Activated naive CD4-positive, alpha-beta T cell treated with anti-CD3 and anti-CD28 coated beads for 36 hours (primary cell): ENCODE data around the gene PFKFB2. TPM values are rescaled to one million over a fixed set of nuclear protein-coding genes. Genes with fewer than 3 reads are reported as not detected.
A peak's percentile ranks its signal among the peaks of the same experiment; 100 is the strongest.

Experiments used
- CTCF ChIA-PET: fragments of 350-600 bp; sonication (Branson Sonifier 250); formaldehyde crosslinking; loops from one replicate; lab custom pipeline; 2021; ENCODE audit warnings: antibody characterized with exemption; lab: Charles Lee
- DNase-seq: peaks from one replicate; pipeline ENCODE4 v3.0.0-alpha.2; 2020
- H3K27ac Mint-ChIP-seq: one replicate; pipeline ENCODE4 v1.8.0; 2021; ENCODE audit warnings: mild to moderate bottlenecking, mixed read lengths
- H3K27me3 Mint-ChIP-seq: one replicate; pipeline ENCODE4 v1.8.0; 2021; ENCODE audit warnings: low read depth, mixed read lengths
- H3K36me3 Mint-ChIP-seq: one replicate; pipeline ENCODE4 v1.8.0; 2021; ENCODE audit warnings: low read depth, mixed read lengths
- H3K4me1 Mint-ChIP-seq: one replicate; pipeline ENCODE4 v1.8.0; 2021; ENCODE audit warnings: low read depth, mixed read lengths
- H3K4me3 Mint-ChIP-seq: one replicate; pipeline ENCODE4 v1.8.0; 2021; ENCODE audit warnings: mild to moderate bottlenecking, moderate library complexity, mixed read lengths
- H3K9me3 Mint-ChIP-seq: one replicate; pipeline ENCODE4 v1.8.0; 2021; ENCODE audit warnings: mixed read lengths
- intact Hi-C: fragments of 100-400 bp; cut with micrococcal nuclease; formaldehyde crosslinking; loops from one replicate; pipeline ENCODE4 v1.15.1; 2023
- total RNA-seq, 2 experiments: library from RNA; stranded (reverse); gene quantifications; one replicate each; pipeline ENCODE4 v1.2.3, GENCODE V29; 2021

Gene PFKFB2
- total RNA-seq, 2 experiments from 2014 or later: 3.4 to 6.2 TPM

DNA sequence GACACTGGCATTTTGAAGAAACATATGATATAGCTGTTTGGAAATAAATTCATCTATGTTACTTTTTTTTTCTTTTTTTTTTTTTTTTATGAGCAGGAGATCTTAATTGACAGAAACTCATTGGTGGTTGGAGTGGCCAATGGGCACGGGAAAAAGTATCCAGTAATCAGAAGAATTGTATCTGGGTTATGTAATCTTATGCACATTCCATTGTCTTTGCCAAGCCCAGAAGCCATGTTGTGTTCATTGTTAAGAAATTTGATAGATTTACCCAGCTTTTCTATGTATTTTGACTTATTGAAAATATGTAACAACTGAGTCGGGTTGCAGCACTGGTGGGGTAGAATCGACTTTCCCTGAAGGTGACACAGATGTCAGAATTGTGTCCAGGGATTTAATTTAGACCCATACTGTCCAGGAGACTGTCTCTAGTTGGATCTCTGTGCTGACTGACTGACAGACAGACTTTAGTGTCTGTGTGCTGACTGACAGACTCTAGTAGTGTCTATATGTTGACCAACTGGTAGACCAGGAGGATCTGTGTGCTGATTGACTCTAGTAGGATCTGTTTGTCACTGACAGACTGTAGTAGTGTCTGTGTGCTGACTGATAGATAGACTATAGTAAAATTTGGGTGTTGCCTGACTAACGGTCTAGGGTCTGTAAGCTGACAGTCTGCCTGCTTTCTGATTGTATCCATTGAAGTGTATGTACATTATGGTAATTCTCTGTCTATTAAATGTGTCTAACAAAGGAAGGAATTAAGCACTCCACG is 23.3 kb downstream of the PFKFB2 start:
- DNase-seq: no peak
- CTCF ChIA-PET: interaction anchor here (0.6 to 5.2 kb wide), 11 partner anchors 13 to 329 kb away, joined by 3 to 24 read pairs (median 3); partner anchors contain the start of gene PFKFB2
- Mint-ChIP-seq H3K9me3 (no peaks in the 10 kb centered on the region), H3K36me3 (no peaks in the 10 kb centered on the region), H3K27ac (no peak overlapping the region), H3K4me3 (no peak overlapping the region), H3K4me1 (peaks cover 6% of the 10 kb centered on the region), H3K27me3 (no peaks in the 10 kb centered on the region)
- intact Hi-C loops: loop anchor here (5.0 kb wide), 1 partner anchor 69 kb away; no protein-coding TSS in a partner anchor

DNA sequence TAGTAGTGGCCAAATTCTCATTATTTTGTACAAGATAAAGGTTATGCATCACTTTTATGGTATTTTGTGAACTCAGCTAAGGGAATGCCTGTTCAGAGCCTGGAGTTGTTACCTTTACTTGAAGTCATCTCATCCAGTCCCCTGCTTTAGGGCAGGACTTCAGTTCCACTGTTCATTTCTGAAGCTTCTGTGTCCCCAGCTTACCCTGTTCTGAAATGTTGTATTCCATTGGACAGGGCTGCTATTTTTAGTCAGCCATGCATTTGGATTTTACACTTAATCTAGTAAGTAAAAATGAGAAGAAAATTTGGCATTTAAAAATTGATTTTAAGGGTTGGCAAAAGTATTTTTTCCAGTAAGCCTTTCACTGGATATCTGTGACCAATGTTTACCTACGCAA is 23.9 kb downstream of the PFKFB2 start:
- intact Hi-C loops: loop anchor here (1.0 to 5.0 kb wide), 2 partner anchors 27 to 70 kb away; no protein-coding TSS in a partner anchor
- CTCF ChIA-PET: interaction anchor here (0.7 to 5.2 kb wide), 3 partner anchors 28 to 97 kb away, joined by 3 to 24 read pairs (median 3); no protein-coding TSS in a partner anchor

DNA sequence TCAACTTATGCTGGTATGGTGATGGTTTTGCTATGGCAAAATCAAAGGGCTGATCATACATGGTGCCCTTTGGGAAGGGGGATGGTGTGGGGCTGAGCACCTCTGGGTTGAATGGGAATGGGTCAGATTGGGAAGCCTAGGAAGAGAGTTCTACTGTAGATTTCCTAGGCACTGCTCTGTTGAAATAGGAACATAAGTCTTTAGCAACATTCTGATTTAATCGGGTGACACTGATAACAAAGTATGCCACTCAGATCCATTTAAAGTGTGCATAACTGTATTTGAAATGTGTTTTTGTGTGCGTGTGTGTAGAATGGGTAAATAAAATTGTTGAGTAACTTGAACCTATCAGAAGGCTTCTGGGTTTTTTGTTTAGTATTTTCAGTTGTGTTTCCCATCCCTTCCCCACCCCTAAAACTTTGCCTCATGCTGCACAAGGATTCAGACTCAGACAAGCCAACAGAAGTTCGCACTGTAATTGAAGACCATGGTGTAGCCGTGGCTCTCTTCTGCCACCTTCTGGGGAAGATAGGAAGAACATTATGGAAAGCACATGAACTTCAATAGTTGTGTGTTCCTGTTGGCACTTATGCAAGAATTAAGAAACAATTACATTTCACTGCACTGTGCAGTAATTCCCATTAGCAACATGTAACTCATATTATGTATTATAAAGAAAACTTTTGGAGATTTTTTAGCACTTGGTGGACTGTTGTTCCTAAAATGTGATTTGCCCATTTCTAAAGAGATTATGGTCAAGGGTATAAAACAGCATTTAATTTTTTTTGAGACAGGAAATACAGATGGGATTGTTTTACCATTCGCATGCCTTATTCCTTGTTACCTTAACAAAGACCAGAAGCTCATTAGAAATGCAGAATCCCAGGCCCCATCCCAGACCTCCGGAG is 24.6 kb downstream of the PFKFB2 start:
- Mint-ChIP-seq H3K4me1 (no peaks in the 10 kb centered on the region), H3K27ac (no peak overlapping the region), H3K4me3 (no peak overlapping the region), H3K9me3 (no peaks in the 10 kb centered on the region), H3K27me3 (no peaks in the 10 kb centered on the region), H3K36me3 (no peaks in the 10 kb centered on the region)
- CTCF ChIA-PET: interaction anchor here (0.8 to 8.4 kb wide), 10 partner anchors 17 to 422 kb away, joined by 3 to 70 read pairs (median 4); partner anchors contain the start of gene PFKFB2
- intact Hi-C loops: loop anchor here (1.0 to 5.0 kb wide), 4 partner anchors 27 to 343 kb away; no protein-coding TSS in a partner anchor
- peak; percentile 82 for DNase-seq

More for the DNA sequence above, 23.9 kb downstream of the PFKFB2 start:
- peaks cover under 1% of the 10 kb centered on the region for H3K4me1 Mint-ChIP-seq
- DNase-seq: no peak
- no peaks in the 10 kb centered on the region for H3K27me3 Mint-ChIP-seq
- H3K36me3 Mint-ChIP-seq: no peaks in the 10 kb centered on the region
- H3K9me3 Mint-ChIP-seq: no peaks in the 10 kb centered on the region
- no peak overlapping the region for H3K27ac Mint-ChIP-seq
- H3K4me3 Mint-ChIP-seq: no peak overlapping the region

DNA sequence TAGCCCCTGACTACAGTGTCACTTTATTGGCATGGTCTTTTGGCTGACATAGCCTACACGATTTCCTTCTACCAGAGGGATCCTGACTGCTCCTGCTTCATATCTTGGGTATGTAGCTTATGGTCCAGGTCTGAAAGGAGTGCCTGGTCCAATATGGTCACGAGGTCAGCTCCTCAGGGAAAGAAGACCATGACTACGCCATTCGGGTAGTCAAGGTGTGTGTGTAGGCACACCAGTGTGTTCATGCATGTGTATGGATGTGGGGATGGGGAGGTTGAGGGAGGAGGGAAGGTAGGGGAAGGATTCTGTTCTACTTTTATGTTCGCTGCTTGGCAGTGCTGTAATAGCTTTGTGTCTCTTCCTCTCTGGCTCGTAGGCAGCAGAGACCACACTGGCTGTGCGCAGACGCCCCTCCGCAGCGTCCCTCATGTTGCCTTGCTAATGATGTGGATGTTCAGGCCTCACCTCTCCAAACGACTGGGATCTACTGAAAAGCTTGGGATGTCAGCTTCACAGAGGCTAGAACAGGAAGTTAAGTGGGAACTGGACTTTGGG is 25.6 kb downstream of the PFKFB2 start:
- no peaks in the 10 kb centered on the region for H3K4me1 Mint-ChIP-seq
- H3K9me3 Mint-ChIP-seq: no peaks in the 10 kb centered on the region
- CTCF ChIA-PET: interaction anchor here (0.6 to 8.4 kb wide), 12 partner anchors 7 to 421 kb away, joined by 3 to 70 read pairs (median 4); partner anchors contain the start of gene PFKFB2
- no peak for DNase-seq
- intact Hi-C loops: loop anchor here (1.0 to 5.0 kb wide), 3 partner anchors 71 to 344 kb away; no protein-coding TSS in a partner anchor
- H3K4me3 Mint-ChIP-seq: no peak overlapping the region
- H3K27me3 Mint-ChIP-seq: no peaks in the 10 kb centered on the region
- H3K27ac Mint-ChIP-seq: no peak overlapping the region
- H3K36me3 Mint-ChIP-seq: no peaks in the 10 kb centered on the region

DNA sequence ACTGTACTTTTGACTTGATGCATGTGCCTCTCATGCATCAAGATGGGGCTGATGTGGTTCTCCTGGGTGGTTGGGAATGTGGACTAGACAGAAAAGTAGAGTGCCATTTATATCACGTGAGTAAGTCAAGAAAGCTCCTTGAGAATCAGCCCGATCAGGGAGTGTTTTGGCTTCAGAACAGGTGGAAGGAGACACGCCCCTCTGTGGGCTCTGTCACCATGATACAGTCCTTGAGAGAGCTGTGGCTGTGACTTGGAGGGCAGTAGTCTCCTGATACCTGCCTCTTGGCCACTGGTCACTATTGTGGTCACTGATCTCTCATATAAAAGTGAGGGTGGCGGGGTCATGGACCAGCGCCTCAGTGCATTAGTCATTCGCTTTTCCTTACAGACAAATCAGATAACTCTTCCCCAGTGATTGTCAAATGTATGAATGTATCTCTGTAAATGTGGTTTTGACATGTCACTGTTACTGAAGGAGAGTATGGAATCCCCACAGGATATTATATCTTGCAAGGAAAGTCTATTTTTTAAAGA is 26.7 kb downstream of the PFKFB2 start:
- Mint-ChIP-seq H3K27ac (no peak overlapping the region), H3K27me3 (no peaks in the 10 kb centered on the region), H3K36me3 (no peaks in the 10 kb centered on the region), H3K9me3 (no peaks in the 10 kb centered on the region), H3K4me1 (peaks cover 4% of the 10 kb centered on the region), H3K4me3 (no peak overlapping the region)
- CTCF ChIA-PET: interaction anchor here (0.6 to 8.4 kb wide), 7 partner anchors 8 to 441 kb away, joined by 3 to 70 read pairs (median 6); no protein-coding TSS in a partner anchor
- intact Hi-C loops: loop anchor here (2.0 to 5.0 kb wide), 3 partner anchors 72 to 145 kb away; no protein-coding TSS in a partner anchor
- no peak for DNase-seq

DNA sequence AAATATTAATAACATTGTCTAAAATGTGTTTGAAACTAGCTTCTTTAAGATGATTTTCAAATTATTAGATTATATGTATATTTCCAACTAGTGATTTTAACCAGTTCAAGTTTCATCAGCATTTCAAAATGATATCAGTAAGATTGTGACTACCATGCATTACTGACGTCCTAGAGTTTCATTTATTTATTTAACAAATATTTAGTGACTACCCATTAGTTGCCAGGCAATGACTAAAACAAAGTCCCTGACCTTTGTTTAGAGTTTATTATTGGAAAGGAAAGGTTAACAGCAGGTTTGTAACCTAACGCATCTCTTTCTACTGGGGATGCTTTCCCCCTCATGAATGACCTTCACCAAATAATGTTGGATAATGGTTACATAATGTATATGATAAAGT is 28.0 kb downstream of the PFKFB2 start:
- DNase-seq: no peak
- CTCF ChIA-PET: interaction anchor here (0.6 to 8.4 kb wide), 5 partner anchors 10 to 419 kb away, joined by 3 to 70 read pairs (median 3); partner anchors contain the start of gene PFKFB2
- Mint-ChIP-seq H3K4me1 (peaks cover 8% of the 10 kb centered on the region), H3K27ac (no peak overlapping the region), H3K9me3 (no peaks in the 10 kb centered on the region), H3K36me3 (no peaks in the 10 kb centered on the region), H3K4me3 (no peak overlapping the region), H3K27me3 (no peaks in the 10 kb centered on the region)
- intact Hi-C loops: loop anchor here (5.0 kb wide), 1 partner anchor 101 kb away; no protein-coding TSS in a partner anchor

DNA sequence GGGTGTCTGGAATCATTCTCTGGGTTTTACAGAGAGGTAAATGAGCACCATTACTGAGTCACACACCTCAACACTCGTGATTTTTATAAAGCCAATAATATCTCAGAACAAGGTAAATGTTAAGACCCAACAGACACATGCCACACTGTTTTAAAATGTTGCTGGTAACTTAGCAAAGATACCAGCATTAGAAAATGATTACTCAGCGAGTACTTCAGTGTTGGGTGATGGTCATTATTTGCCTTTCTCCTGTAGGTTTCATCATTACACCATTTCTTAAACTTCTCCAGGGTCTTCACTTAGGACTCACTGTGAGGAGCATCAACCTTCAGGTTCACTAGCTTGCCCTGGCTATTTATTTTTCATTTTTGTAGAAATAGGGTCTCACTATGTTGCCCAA is 28.7 kb downstream of the PFKFB2 start:
- DNase-seq: no peak
- CTCF ChIA-PET: interaction anchor here (1.3 to 8.4 kb wide), 2 partner anchors 320 to 324 kb away, joined by 3 to 70 read pairs; no protein-coding TSS in a partner anchor
- intact Hi-C loops: loop anchor here (5.0 kb wide), 1 partner anchor 100 kb away; no protein-coding TSS in a partner anchor
- no peak overlapping the region for H3K27ac Mint-ChIP-seq
- no peaks in the 10 kb centered on the region for H3K9me3 Mint-ChIP-seq
- no peaks in the 10 kb centered on the region for H3K27me3 Mint-ChIP-seq
- H3K36me3 Mint-ChIP-seq: no peaks in the 10 kb centered on the region
- H3K4me1 Mint-ChIP-seq: peaks cover 8% of the 10 kb centered on the region
- H3K4me3 Mint-ChIP-seq: no peak overlapping the region

DNA sequence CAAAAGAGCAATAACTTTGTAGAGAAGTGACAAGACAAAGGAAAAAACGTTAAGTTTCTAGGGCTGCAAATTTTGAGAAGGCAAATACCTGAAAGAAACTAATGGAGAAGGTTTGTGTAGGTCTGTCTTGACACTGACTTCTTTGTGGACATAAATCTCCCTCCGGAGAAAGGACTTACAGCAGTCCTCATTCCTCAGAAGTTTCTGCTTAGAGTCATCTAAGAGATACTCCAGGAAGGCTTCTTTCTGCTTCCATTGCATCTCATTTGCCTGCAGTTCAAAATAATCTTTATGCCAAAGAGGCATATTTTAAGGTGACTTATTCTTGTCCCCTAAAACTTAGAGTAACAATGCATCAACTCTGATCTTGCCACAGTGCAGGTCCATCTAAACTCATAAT is 31.2 kb downstream of the PFKFB2 start:
- intact Hi-C loops: loop anchor here (1.0 to 5.0 kb wide), 4 partner anchors 98 to 415 kb away; partner anchors contain the start of gene CD55
- no peak overlapping the region for H3K27ac Mint-ChIP-seq
- peaks cover 18% of the 10 kb centered on the region for H3K4me1 Mint-ChIP-seq
- no peaks in the 10 kb centered on the region for H3K27me3 Mint-ChIP-seq
- no peaks in the 10 kb centered on the region for H3K36me3 Mint-ChIP-seq
- no peak for DNase-seq
- no peaks in the 10 kb centered on the region for H3K9me3 Mint-ChIP-seq
- CTCF ChIA-PET: interaction anchor here (0.5 to 8.4 kb wide), 19 partner anchors 10 to 416 kb away, joined by 3 to 70 read pairs (median 4); partner anchors contain the start of genes CD55 and CR1
- no peak overlapping the region for H3K4me3 Mint-ChIP-seq

DNA sequence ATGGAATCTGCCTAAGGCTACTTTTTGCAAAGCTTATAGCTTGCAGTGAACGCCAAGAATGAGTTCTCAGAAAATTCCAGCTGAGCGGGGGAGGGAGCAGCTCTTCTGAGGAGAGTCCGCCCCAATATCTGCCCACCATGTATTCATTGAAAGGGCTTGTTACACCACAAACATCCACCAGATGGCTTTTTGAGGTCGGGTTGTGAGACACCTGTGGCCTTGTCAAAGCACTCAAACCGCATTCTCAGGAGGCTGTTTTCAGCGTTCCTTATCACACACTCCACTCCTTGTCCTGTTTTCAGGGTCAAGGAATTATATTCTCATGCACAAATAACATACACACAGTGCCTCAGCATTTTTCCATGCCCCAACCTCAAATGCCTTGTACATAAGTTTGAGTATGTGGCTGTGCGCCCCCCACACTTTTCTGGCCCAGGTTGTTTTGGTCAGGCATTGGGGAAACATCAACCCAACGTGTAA is 31.7 kb downstream of the PFKFB2 start:
- H3K27ac Mint-ChIP-seq: no peak overlapping the region
- peaks cover 23% of the 10 kb centered on the region for H3K4me1 Mint-ChIP-seq
- no peaks in the 10 kb centered on the region for H3K27me3 Mint-ChIP-seq
- intact Hi-C loops: loop anchor here (1.0 to 5.0 kb wide), 4 partner anchors 98 to 415 kb away; partner anchors contain the start of gene CD55
- DNase-seq: peak; percentile 73
- no peaks in the 10 kb centered on the region for H3K9me3 Mint-ChIP-seq
- CTCF ChIA-PET: interaction anchor here (0.7 to 8.4 kb wide), 18 partner anchors 11 to 415 kb away, joined by 3 to 70 read pairs (median 4); partner anchors contain the start of genes CD55 and CR1
- H3K36me3 Mint-ChIP-seq: no peaks in the 10 kb centered on the region
- H3K4me3 Mint-ChIP-seq: no peak overlapping the region

DNA sequence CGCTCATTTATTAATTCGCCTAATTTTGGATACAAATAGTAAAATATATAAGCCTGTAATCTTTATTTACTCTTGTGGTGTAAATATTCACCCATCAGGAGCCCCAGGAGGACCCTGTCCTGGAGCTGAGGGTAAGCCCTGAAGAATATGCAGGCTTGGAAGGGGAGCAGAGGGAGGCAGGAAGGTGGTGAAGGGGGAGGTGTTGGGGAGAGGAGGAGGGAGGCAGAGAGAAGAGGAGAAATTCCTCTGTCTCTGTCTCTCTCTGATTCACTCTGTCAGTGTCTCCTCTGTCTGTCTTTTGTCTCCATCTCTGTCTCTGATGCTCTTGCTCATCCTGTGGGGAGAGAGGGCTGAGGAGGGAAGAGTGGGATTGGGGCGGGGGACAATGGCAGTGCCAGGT is 32.8 kb downstream of the PFKFB2 start:
- H3K9me3 Mint-ChIP-seq: no peaks in the 10 kb centered on the region
- intact Hi-C loops: no loop called here

More for the DNA sequence above, 32.8 kb downstream of the PFKFB2 start:
- CTCF ChIA-PET: interaction anchor here (3.3 to 8.4 kb wide), 2 partner anchors 320 to 414 kb away, joined by 23 to 70 read pairs; no protein-coding TSS in a partner anchor
- H3K4me3 Mint-ChIP-seq: no peak overlapping the region
- H3K27me3 Mint-ChIP-seq: no peaks in the 10 kb centered on the region
- H3K4me1 Mint-ChIP-seq: peaks cover 30% of the 10 kb centered on the region
- H3K36me3 Mint-ChIP-seq: no peaks in the 10 kb centered on the region
- H3K27ac Mint-ChIP-seq: no peak overlapping the region
- no peak for DNase-seq
